Mesenchymal stem cell (in vitro differentiated cells and primary cell): ENCODE results near the gene EME1.

ENCODE experiments used
- DNase-seq: peaks from one replicate; pipeline ENCODE4 v3.0.0-alpha.2; 2013
- H2AFZ ChIP-seq: one replicate; pipeline ENCODE4 v1.6.1; 2013; ENCODE audit warnings: low read depth, mild to moderate bottlenecking, control low read depth, inconsistent platforms, low read length, moderate library complexity
- H2AK5ac ChIP-seq: 2 replicates; pipeline ENCODE4 v1.6.1; 2013; ENCODE audit warnings: low read length, moderate library complexity, mild to moderate bottlenecking, inconsistent platforms; ENCODE audit not compliant: severe bottlenecking
- H2BK120ac ChIP-seq: one replicate; pipeline ENCODE4 v1.6.1; 2013; ENCODE audit warnings: low read depth, mild to moderate bottlenecking, inconsistent platforms, low read length, moderate library complexity
- H2BK12ac ChIP-seq, 2 experiments: one replicate each; pipeline ENCODE4 v1.6.1; 2013; ENCODE audit warnings: inconsistent platforms in 2 of 2, low read length in 2 of 2, mild to moderate bottlenecking in 2 of 2, moderate library complexity in 2 of 2, control low read depth in 1 of 2
- H2BK15ac ChIP-seq: one replicate; pipeline ENCODE4 v1.6.1; 2013; ENCODE audit warnings: mild to moderate bottlenecking, low read depth, inconsistent platforms; ENCODE audit not compliant: poor library complexity, severe bottlenecking
- H2BK5ac ChIP-seq: 2 replicates; pipeline ENCODE4 v1.6.1; 2013; ENCODE audit warnings: low read depth, mild to moderate bottlenecking, low read length, control low read depth, inconsistent platforms; ENCODE audit not compliant: poor library complexity, severe bottlenecking
- H3K14ac ChIP-seq, 2 experiments: one replicate each; pipeline ENCODE4 v1.6.1; 2013; ENCODE audit warnings: inconsistent platforms in 2 of 2, low read length in 2 of 2, control low read depth in 1 of 2, mild to moderate bottlenecking in 1 of 2, moderate library complexity in 1 of 2
- H3K18ac ChIP-seq, 2 experiments: one replicate each; pipeline ENCODE4 v1.6.1; 2013; ENCODE audit warnings: inconsistent platforms in 2 of 2, low read length in 2 of 2, control low read depth in 1 of 2, low read depth in 1 of 2, mild to moderate bottlenecking in 1 of 2
- H3K23ac ChIP-seq, 2 experiments: one replicate each; pipeline ENCODE4 v1.6.1; 2013; ENCODE audit warnings: inconsistent platforms in 2 of 2, low read length in 2 of 2, mild to moderate bottlenecking in 2 of 2, moderate library complexity in 2 of 2, control low read depth in 1 of 2
- H3K27ac ChIP-seq: 2 replicates; pipeline ENCODE4 v1.5.1; 2013; ENCODE audit warnings: mild to moderate bottlenecking, moderate library complexity, low read length, control low read depth, inconsistent platforms; ENCODE audit not compliant: poor library complexity, severe bottlenecking
- H3K27me3 ChIP-seq, 2 experiments: 2 replicates each; pipeline versions ENCODE4 v1.6.1 to v1.7.0; 2013; ENCODE audit warnings: low read length in 2 of 2, mild to moderate bottlenecking in 2 of 2, moderate library complexity in 2 of 2, control low read depth in 1 of 2, inconsistent platforms in 1 of 2; ENCODE audit not compliant: control insufficient read depth in 1 of 2, insufficient read depth in 1 of 2
- H3K36me3 ChIP-seq, 2 experiments: 2 replicates each; pipeline versions ENCODE4 v1.6.1 to v1.7.0; 2013; ENCODE audit warnings: low read length in 2 of 2, control low read depth in 1 of 2, inconsistent platforms in 1 of 2, low read depth in 1 of 2, mild to moderate bottlenecking in 1 of 2; ENCODE audit not compliant: insufficient read depth in 2 of 2, control insufficient read depth in 1 of 2
- H3K4ac ChIP-seq, 2 experiments: one replicate each; pipeline ENCODE4 v1.6.1; 2013; ENCODE audit warnings: inconsistent platforms in 2 of 2, low read length in 2 of 2, mild to moderate bottlenecking in 2 of 2, moderate library complexity in 2 of 2, control low read depth in 1 of 2, low read depth in 1 of 2
- H3K4me1 ChIP-seq: 2 replicates; pipeline ENCODE4 v1.6.1; 2013; ENCODE audit warnings: low read depth, low read length, control low read depth; ENCODE audit not compliant: control insufficient read depth, insufficient read depth
- H3K4me2 ChIP-seq: 2 replicates; pipeline ENCODE4 v1.6.1; 2013; ENCODE audit warnings: low read length, mild to moderate bottlenecking, inconsistent platforms; ENCODE audit not compliant: poor library complexity, severe bottlenecking
- H3K4me3 ChIP-seq, 2 experiments: 2 replicates each; pipeline versions ENCODE4 v1.5.1 to v1.7.0; 2013; ENCODE audit warnings: low read length in 2 of 2, mild to moderate bottlenecking in 2 of 2, control low read depth in 1 of 2, low read depth in 1 of 2; ENCODE audit not compliant: insufficient read depth in 1 of 2
- H3K79me1 ChIP-seq: replicated peaks from 2 replicates; pipeline ENCODE4 v1.6.1; 2013; ENCODE audit warnings: mild to moderate bottlenecking, control low read depth, low read length, inconsistent platforms; ENCODE audit not compliant: poor library complexity, severe bottlenecking
- H3K9ac ChIP-seq: 2 replicates; pipeline ENCODE4 v1.7.0; 2013; ENCODE audit warnings: mild to moderate bottlenecking, low read length, moderate library complexity
- H3K9me3 ChIP-seq: 2 replicates; pipeline ENCODE4 v1.7.0; 2013; ENCODE audit warnings: mild to moderate bottlenecking, low read length; ENCODE audit not compliant: control insufficient read depth
- H4K8ac ChIP-seq: one replicate; pipeline ENCODE4 v1.6.1; 2013; ENCODE audit warnings: inconsistent platforms, mild to moderate bottlenecking, low read length, moderate library complexity
- H4K91ac ChIP-seq: one replicate; pipeline ENCODE4 v1.6.1; 2013; ENCODE audit warnings: mild to moderate bottlenecking, low read length, inconsistent platforms
- WGBS: methylation state at CpG from one replicate; pipeline ENCODE4 v1.1.7; 2013; ENCODE audit warnings: mixed read lengths; 5-methylcytosine and 5-hydroxymethylcytosine counted together

Gene EME1

DNA sequence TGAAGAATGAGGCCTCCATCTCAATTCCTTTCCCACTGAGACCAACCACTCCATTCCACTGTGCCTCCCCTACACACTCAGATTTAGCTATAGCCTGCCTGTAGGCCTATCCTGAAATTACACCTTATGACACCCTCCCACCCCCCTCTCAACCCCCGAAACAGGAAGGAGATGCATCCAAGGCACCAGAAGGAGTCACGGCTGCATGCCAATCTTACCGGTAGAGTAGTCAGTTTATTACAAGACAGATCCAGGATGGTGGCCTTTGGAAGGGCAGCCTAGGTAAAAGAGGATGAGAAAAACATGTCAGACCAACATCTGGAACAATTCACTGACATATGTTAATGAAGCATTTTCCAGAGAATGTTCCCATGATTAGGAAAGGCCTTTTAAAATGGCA lies 21.7 kb downstream of the EME1 start:
- Histone ChIP-seq H3K4me1 (peaks cover 8% of the 10 kb centered on the region), H2BK5ac (no peak overlapping the region), H2BK120ac (no peak overlapping the region), H2BK12ac (no peak overlapping the region), H2AFZ (no peak overlapping the region), H4K8ac (no peak overlapping the region), H3K23ac (no peak overlapping the region), H3K4ac (no peak overlapping the region), H3K14ac (no peak overlapping the region), H3K18ac (no peak overlapping the region), H4K91ac (no peak overlapping the region), H3K79me1 (peaks cover 18% of the 10 kb centered on the region), H2BK15ac (no peak overlapping the region), H3K9ac (peak overlapping the region; percentile 100), H3K4me3 (peak overlapping the region in 1 of 2 experiments; percentile 97), H3K27me3 (no peaks in the 10 kb centered on the region), H3K9me3 (no peaks in the 10 kb centered on the region), H3K4me2 (peak overlapping the region; percentile 8), H2AK5ac (no peak overlapping the region), H3K27ac (no peak overlapping the region), H3K36me3 (peaks cover 39 to 53% of the 10 kb centered on the region in 2 experiments)
- 42% methylated on average over 2 of the region's 3 CpGs for WGBS
- no peak for DNase-seq

DNA sequence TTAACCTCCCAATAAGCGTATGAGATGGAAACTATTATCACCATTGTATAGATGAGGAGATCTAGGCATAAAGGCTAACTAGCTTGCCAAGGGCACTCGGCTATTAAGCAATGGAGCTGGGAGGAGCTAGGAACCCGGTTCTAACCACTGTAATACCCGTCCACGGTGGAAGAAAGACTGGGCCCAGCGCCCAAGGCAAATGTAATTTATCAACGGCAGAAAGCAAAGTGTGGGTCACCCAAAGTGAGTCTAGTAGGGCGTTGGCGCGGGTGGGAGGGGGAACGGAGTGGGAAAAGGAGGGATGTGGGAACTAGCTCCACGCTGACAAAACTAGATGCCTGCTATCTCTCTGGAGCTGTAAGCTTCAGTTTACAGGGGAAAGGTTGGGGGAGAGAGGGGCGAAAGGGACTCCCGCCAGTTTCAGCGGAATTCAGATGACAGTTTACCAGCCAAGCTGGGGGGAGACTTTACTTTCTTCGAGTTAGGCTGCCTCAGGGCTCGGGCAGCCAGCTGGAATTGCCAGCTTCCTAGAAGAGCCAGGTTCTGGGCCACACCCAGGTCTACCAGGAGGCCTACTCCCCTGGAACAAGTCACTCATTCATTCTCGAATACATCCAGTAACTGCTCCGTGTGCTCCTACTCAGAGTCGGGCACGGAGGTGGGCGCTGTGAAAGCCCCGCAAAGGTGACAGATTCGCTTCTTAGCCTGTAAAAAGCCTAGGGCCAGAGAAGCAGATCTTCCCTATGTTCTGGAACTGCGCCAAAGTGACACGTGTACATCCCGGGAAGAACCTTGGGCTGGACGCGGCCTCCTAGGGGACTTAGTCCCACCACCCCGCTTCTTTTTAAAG lies 23.5 kb downstream of the EME1 start:
- Histone ChIP-seq H3K36me3 (peaks cover 33 to 37% of the 10 kb centered on the region in 2 experiments), H2AK5ac (peak overlapping the region; percentile 63), H3K27ac (peak overlapping the region; percentile 63), H3K9me3 (no peaks in the 10 kb centered on the region), H3K14ac (peak overlapping the region; percentile 73 to 97), H4K8ac (peak overlapping the region; percentile 69), H3K27me3 (no peaks in the 10 kb centered on the region), H2AFZ (no peak overlapping the region), H3K9ac (peak overlapping the region; percentile 100), H2BK120ac (peak overlapping the region; percentile 73), H2BK15ac (peak overlapping the region; percentile 90), H2BK12ac (no peak overlapping the region), H3K4me3 (peak overlapping the region; percentile 94 to 97), H3K23ac (peak overlapping the region; percentile 14 to 96), H3K79me1 (peaks cover 17% of the 10 kb centered on the region), H2BK5ac (peak overlapping the region; percentile 40), H4K91ac (peak overlapping the region; percentile 80), H3K18ac (peak overlapping the region; percentile 31 to 95), H3K4me2 (peak overlapping the region; percentile 96), H3K4me1 (peaks cover 8% of the 10 kb centered on the region), H3K4ac (peak overlapping the region; percentile 64 to 86)
- WGBS: 2% methylated on average over 26 of the region's 30 CpGs
- peak; percentile 73 for DNase-seq

DNA sequence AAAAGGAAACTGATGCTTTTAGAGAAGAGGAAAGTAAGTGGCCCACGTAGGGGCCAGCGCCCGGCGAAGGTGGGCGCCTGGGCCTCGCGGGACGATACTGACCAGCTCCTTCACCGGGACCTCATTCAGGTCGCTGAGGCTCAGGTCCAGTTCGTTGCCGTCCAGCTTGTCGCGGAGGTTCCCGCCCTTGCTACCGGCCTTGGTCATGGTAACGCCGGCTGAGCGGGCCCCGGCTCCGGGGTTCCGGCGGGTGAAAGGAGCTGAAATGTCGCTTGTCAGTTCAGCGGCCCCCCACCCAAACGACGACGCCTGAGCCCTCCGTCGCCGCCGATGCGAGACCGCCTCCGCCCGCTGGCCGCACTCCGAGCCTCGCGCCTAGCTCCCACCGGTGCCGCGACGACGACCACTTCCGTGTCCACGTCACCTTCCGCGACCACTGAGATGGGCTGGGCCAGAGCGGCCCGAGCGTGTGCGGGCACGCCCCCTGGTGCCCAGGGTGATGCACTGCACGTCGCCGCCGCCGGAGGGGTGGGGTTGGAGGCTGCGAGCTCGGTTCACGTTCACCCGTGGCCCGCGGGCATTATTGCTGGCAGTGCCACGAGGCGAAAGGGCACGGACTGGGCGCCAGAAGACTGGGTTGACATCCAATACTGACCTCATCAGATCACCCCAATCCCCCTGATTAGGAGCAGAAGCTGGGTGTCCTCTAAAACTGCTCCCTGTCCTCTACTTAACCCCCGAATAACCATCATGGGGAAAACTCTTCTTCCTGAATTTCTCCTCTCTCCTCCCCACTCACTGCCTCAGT lies 24.3 kb downstream of the EME1 start, which contains the start of gene LRRC59:
Gene LRRC59 (minus strand): TSS at position 413 of the 808 bp plus-strand sequence. CDS start 206 bp downstream, at position 207.
- Histone ChIP-seq H2BK120ac (peak within 1 kb of the TSS; percentile 73), H2BK15ac (peak within 1 kb of the TSS; percentile 90), H3K79me1 (peaks cover 15% of the 10 kb centered on the region), H3K4me1 (peaks cover 8% of the 10 kb centered on the region), H3K27ac (peak within 1 kb of the TSS; percentile 63), H3K23ac (peak within 1 kb of the TSS; percentile 14 to 96), H3K18ac (peak within 1 kb of the TSS; percentile 93 to 95), H3K27me3 (no peaks in the 10 kb centered on the region), H3K4me2 (peak within 1 kb of the TSS; percentile 96), H3K9ac (peak within 1 kb of the TSS; percentile 100), H3K4ac (peak within 1 kb of the TSS; percentile 86 to 91), H2BK12ac (no peak within 1 kb of the TSS), H3K36me3 (peaks cover 25 to 28% of the 10 kb centered on the region in 2 experiments), H3K4me3 (peak within 1 kb of the TSS; percentile 94 to 97), H2BK5ac (peak within 1 kb of the TSS; percentile 46), H4K8ac (peak within 1 kb of the TSS; percentile 98), H2AK5ac (peak within 1 kb of the TSS; percentile 63), H4K91ac (peak within 1 kb of the TSS; percentile 90), H3K9me3 (no peaks in the 10 kb centered on the region), H3K14ac (peak within 1 kb of the TSS; percentile 94 to 97), H2AFZ (peak within 1 kb of the TSS; percentile 59)
- peak; percentile 84 for DNase-seq
- WGBS: 1% methylated on average over 68 of the region's 70 CpGs

DNA sequence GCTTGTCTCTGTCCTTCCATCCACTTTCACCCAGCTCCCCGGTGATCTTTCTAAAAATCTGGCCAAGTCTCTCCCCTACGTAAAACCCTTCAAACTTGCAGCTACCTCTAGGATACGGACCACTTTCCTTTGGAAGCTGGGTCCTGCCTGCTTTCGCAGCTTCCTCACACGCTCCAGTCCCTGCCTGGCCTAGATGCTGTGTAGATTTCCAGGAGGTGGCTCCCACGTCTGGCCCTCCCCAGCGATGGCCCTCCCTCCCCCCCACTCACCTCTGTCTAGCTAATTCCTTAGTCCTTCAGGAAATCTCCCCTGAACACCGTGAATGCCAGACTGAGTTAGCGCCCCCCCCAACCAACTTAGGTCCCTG lies 24.9 kb downstream of the EME1 start:
- H2BK12ac ChIP-seq: no peak overlapping the region
- H3K27me3 ChIP-seq: peaks cover 0 to 4% of the 10 kb centered on the region in 2 experiments
- WGBS: 54% methylated on average over 9 of the region's 9 CpGs
- H2BK15ac ChIP-seq: no peak overlapping the region
- peak overlapping the region; percentile 9 to 97 for H3K4me3 ChIP-seq
- peaks cover 8% of the 10 kb centered on the region for H3K4me1 ChIP-seq
- DNase-seq: no peak
- peak overlapping the region; percentile 100 for H3K9ac ChIP-seq
- no peak overlapping the region for H3K27ac ChIP-seq
- H3K23ac ChIP-seq: no peak overlapping the region
- H3K36me3 ChIP-seq: peaks cover 19 to 22% of the 10 kb centered on the region in 2 experiments
- H3K18ac ChIP-seq: no peak overlapping the region
- no peak overlapping the region for H2BK5ac ChIP-seq
- H2AFZ ChIP-seq: no peak overlapping the region
- no peak overlapping the region for H2AK5ac ChIP-seq
- no peak overlapping the region for H3K4me2 ChIP-seq
- H3K79me1 ChIP-seq: peaks cover 11% of the 10 kb centered on the region
- H3K14ac ChIP-seq: no peak overlapping the region
- peak overlapping the region; percentile 98 for H4K8ac ChIP-seq
- H4K91ac ChIP-seq: no peak overlapping the region
- H3K9me3 ChIP-seq: no peaks in the 10 kb centered on the region
- no peak overlapping the region for H3K4ac ChIP-seq
- no peak overlapping the region for H2BK120ac ChIP-seq
